ENCODE data around the gene FGFR3.

- TF ChIP-seq, protein P1, sequence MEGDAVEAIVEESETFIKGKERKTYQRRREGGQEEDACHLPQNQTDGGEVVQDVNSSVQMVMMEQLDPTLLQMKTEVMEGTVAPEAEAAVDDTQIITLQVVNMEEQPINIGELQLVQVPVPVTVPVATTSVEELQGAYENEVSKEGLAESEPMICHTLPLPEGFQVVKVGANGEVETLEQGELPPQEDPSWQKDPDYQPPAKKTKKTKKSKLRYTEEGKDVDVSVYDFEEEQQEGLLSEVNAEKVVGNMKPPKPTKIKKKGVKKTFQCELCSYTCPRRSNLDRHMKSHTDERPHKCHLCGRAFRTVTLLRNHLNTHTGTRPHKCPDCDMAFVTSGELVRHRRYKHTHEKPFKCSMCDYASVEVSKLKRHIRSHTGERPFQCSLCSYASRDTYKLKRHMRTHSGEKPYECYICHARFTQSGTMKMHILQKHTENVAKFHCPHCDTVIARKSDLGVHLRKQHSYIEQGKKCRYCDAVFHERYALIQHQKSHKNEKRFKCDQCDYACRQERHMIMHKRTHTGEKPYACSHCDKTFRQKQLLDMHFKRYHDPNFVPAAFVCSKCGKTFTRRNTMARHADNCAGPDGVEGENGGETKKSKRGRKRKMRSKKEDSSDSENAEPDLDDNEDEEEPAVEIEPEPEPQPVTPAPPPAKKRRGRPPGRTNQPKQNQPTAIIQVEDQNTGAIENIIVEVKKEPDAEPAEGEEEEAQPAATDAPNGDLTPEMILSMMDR (IDR thresholded peaks at IDR 0.05) = no peak
- TF ChIP-seq POLR2AphosphoS5 (IDR thresholded peaks at IDR 0.05) = no peak
- no peak for TF ChIP-seq EP300 (IDR thresholded peaks at IDR 0.05)
These were observed 16.5 kb upstream of the FGFR3 start for GRCh38 chr4:1776521-1777161.
